Measurements from ENCODE around the gene DNAI7.

DNA sequence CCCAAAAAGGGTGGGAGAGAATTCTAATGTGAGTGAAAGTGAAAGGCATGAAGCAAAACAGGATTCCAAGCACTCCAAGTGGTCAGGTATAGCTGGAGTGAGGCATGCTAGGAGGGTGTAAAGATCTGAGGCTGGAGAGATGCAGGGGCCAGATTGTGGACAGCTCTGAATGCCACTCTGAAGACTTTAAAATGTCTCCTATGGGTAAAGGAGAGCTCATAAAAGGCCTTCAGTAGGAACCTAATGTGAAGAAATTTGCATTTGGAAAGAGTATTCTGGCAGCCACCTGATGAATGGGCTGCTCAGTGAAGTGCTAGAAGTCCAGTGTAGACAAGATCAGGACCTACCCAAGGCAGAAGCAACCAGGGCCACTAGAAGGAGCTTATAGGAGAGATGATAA, 68.9 kb downstream of the DNAI7 start:
- TF ChIP-seq, protein P1, sequence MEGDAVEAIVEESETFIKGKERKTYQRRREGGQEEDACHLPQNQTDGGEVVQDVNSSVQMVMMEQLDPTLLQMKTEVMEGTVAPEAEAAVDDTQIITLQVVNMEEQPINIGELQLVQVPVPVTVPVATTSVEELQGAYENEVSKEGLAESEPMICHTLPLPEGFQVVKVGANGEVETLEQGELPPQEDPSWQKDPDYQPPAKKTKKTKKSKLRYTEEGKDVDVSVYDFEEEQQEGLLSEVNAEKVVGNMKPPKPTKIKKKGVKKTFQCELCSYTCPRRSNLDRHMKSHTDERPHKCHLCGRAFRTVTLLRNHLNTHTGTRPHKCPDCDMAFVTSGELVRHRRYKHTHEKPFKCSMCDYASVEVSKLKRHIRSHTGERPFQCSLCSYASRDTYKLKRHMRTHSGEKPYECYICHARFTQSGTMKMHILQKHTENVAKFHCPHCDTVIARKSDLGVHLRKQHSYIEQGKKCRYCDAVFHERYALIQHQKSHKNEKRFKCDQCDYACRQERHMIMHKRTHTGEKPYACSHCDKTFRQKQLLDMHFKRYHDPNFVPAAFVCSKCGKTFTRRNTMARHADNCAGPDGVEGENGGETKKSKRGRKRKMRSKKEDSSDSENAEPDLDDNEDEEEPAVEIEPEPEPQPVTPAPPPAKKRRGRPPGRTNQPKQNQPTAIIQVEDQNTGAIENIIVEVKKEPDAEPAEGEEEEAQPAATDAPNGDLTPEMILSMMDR (conservative IDR thresholded peaks at IDR 0.05 in 1 of 2, IDR thresholded peaks at IDR 0.05 in 1 of 2; ENCODE audit: extremely low read depth in 1 of 2, insufficient read depth in 1 of 2, low read depth in 1 of 2, low read length in 2 of 2) = no peak
- TF ChIP-seq EZH2 (IDR thresholded peaks at IDR 0.05; ENCODE audit: borderline replicate concordance, low read length) = no peak
